Stimulated activated CD8-positive, alpha-beta memory T cell treated with anti-CD3 and anti-CD28 coated beads, Interleukin-7, amount 100 ng/mL, for 24 hours (primary cell): Measurements from ENCODE around the gene NLRX1.
"Not testable (repeated sequence)": the region's sequence is repeated elsewhere in the genome, so short reads cannot be mapped to it uniquely, and the experiment has no call there.

Experiments used
- DNase-seq: peaks from one replicate; pipeline ENCODE4 v3.0.0-alpha.2; 2020; ENCODE audit warnings: low read depth

Gene NLRX1

GRCh38 chr11:119209186-119209585, 40.7 kb downstream of the NLRX1 start:
- no peak for DNase-seq

DNA sequence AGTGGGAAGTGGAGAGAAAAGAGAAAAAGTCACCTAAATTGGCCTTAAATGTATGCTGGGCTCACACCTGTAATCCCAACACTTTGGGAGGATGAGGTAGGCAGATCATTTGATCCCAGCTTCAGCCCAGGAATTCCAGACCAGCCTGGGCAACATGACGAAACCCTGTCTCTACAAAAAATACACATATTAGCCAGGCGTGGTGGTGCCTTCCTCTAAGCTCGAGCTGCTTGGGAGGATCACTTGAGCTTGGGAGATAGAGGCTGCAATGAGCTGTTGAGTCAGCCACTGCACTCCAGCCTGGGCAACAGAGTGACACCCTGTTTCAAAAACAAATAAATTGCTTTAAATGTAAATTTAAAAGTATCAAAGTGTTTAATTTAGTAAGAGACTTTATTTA, 41.5 kb downstream of the NLRX1 start:
- no peak for DNase-seq

DNA sequence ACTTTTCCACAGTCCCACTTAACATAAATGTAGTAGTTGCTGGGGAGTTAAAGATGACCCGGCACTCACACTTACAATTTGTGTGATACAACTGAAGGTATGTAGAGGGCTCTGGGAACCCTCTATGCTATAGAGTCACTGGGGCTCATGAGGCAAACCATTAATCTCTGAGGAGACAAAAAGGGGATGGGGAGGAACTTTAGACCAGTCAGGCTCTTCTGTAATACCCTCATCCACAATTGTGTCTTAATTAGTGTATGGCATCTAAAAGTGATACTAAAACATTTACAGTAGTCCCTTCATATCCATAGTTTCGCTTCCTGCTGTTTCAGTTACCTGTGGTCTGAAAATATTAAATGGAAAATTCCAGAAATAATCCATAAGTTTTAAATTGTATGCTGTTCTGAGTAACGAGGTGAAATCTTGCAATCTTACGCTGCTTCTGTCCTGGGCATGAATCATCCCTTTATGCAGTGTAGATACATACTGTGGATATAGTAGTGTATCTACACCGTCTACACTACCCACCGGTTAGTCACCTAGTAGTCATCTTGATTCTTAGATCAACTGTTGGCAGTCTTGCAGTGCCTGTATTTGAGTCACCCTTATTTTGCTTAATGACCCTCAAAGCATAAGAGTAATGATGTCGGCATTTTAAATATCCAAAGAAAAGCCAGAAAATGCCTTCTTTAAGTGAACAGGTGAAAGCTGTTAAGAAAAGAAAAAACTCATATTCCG, 49.8 kb downstream of the NLRX1 start:
- DNase-seq = no peak

- no peak for DNase-seq
Measured at GRCh38 chr11:119222308-119222707, 53.8 kb downstream of the NLRX1 start.

DNA sequence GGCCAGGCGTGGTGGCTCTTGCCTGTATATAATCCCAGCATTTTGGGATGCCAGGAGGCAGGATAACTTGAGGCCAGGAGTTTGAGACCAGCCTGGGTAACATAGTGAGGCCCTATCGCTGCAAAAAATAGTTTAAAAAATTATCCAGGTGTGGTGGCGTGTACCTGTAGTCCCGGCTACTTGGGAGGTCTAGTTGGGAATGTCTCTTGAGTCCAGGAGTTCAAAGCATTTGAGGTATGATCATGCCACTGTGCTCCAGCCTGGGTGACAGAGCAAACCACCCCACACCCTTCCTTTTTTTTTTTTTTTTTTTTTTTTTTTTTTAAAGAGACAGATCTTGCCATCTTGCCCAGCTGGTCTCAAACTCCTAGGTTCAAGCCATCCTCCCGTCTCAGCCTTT, 54.4 kb downstream of the NLRX1 start:
- DNase-seq = no peak

DNA sequence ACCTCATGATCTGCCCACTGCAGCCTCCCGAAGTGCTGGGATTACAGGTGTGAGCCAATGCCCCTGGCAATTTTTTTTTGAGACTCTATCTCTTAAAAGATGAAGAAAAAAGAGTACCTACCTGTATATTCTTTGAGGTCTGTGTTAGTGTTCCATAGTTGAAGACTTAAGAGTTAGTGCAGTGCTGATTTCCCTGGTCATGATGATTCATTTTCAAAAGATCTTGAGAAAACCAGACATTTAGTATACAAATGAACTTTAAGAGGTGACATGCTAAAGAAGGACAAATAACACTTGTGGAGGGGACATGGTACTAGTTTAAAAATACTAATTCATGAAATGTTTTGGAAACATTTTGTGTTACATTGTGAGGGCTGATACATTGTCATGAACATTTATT, 55.3 kb downstream of the NLRX1 start:
- no peak for DNase-seq

- DNase-seq = not testable (repeated sequence)
Measured at GRCh38 chr11:119228535-119229287, 60.2 kb downstream of the NLRX1 start.

DNA sequence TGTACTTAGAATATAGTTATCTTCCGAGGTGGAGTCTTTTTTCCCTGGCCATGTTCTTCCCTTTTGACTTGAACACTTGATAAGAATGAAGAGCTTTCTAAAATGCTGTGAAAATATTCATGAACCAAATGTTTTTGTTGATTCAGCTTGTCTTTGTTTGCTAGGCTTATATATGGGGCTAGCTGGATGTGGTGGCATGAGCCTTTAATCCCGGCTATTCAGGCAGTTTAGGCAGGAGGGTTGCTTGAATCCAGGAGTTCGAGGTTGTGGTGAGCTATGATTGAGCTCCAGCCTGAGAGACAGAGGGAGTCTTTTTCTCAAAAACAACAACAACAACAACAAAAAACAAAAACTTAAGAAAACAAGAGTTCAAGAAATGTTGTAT, 60.8 kb downstream of the NLRX1 start:
- DNase-seq = no peak

DNA sequence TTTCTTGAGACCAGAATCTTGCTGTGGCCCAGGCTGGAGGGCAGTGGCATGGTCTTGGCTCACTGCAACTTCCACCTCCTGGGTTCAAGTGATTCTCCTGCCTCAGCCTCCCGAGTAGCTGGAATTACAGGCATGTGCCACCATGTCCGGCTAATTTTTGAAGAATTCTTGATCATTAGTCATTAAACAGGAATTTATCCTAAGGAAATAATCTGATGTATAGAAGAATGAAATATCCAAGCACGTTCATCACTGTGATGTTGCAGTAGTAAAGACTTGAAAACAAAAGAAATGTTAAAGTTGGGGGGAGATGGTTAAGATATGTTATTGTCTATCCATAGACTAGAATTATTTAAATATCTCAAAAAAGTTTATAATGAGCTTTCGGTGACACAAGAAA, 61.2 kb downstream of the NLRX1 start:
- no peak for DNase-seq
